Neuron (in vitro differentiated cells): ENCODE data around the gene ABCG1.

Experiments used
- H2AFZ ChIP-seq: one replicate; pipeline ENCODE4 v1.6.1; 2013; ENCODE audit warnings: low read depth, mild to moderate bottlenecking, inconsistent platforms, low read length, moderate library complexity
- H3K27me3 ChIP-seq: one replicate; pipeline ENCODE4 v1.6.1; 2013; ENCODE audit warnings: low read length; ENCODE audit not compliant: insufficient read depth
- H3K36me3 ChIP-seq: one replicate; pipeline ENCODE4 v1.6.1; 2013; ENCODE audit warnings: low read length; ENCODE audit not compliant: insufficient read depth
- H3K4me1 ChIP-seq: one replicate; pipeline ENCODE4 v1.6.1; 2013; ENCODE audit warnings: low read length; ENCODE audit not compliant: insufficient read depth
- H3K4me3 ChIP-seq: 2 replicates; pipeline ENCODE4 v1.5.1; 2013; ENCODE audit warnings: mild to moderate bottlenecking, low read length, moderate library complexity
- H3K9me3 ChIP-seq: one replicate; pipeline ENCODE4 v1.6.1; 2013; ENCODE audit warnings: low read length

Gene ABCG1

DNA sequence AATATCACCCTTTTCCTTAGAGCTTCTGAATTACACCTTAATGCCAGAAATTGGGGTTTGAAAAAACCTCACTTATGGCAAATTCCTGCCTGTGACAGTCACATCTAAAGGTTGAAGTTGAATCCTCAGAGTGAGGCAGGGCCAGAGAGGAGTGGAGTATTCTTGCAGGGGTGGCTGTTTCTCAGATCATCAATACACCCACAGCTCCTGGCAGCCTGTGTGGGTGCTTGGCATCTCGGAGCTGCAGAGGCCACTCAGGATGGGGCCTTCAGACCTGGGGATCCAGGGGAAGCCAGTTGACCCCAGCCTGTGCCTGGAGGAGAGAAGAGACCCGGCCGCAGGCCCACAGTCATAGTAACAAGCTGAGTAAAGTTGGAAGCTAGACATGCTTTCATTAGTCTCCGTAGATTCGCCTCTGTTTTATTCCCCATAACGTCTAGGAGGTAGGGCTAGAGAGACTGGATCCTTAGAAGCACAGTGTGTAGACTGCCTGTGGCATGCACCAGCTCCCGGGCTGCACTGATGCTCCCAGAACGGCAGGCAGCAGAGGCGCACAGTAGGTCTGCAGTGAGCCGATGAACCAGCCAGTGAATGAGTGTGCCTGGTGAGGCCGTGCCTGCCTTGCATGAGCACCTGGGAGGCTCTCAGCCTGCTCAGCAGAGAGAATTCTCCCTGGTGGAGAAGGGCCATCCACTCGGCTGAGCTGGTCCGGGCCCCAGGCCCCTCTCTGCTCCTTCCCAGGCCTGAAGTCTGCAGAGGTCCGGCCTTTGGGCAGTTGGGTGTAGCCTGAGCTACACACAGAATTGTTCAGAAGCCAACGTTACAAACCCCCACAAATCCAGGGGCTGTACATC, 53.4 kb downstream of the ABCG1 start:
- Histone ChIP-seq H3K4me1 (no peaks in the 10 kb centered on the region), H2AFZ (no peak overlapping the region), H3K9me3 (no peaks in the 10 kb centered on the region), H3K27me3 (no peaks in the 10 kb centered on the region), H3K4me3 (no peak overlapping the region), H3K36me3 (no peaks in the 10 kb centered on the region)

DNA sequence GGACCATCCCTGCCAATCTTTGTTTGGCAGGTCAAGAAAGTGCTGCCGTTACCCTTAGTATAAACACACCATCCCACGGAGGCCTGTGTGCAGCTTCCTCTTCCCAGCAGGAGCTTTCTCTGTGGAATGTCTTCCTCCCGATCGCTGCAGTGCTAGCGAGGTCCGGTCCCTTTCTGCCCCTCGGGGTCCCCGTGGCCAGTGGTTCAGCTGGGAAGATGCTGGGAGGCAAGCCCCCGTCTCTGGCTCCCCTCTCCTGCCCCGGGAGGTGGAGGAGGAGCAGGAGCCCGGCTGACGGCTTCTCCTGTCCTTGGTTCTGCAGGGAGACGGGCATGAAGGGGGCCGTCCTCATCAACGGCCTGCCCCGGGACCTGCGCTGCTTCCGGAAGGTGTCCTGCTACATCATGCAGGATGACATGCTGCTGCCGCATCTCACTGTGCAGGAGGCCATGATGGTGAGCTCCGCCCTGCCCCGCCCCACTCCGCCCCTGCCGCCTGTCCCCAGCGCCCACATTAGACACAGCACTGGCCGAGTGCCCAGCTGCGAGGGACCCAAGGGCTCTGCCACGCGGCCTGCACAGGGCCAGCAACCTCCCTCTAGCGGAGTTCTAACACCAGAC, 54.2 kb downstream of the ABCG1 start:
- no peak overlapping the region for H3K4me3 ChIP-seq
- H3K36me3 ChIP-seq = no peaks in the 10 kb centered on the region
- no peaks in the 10 kb centered on the region for H3K9me3 ChIP-seq
- no peak overlapping the region for H2AFZ ChIP-seq
- H3K4me1 ChIP-seq = no peaks in the 10 kb centered on the region
- H3K27me3 ChIP-seq = no peaks in the 10 kb centered on the region

DNA sequence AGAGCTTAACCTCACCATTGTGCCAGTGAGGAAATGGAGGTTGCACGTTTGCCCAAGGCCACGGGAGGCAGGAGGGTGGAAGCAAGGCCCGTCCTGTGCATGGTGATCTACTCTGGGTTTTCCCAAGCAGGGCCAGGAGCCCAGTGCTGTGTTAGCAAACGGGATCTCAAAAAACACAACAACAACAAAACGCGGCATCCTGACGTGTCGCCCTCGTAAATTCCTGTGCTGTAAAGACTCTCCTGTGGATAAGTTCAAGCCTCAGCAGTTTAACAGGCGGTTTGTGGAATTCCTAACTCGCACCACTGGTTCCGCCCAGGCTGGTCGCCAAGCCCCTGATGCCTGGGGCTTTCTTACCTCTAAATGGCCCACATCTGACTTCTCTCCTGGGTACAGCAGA, 57.1 kb downstream of the ABCG1 start:
- Histone ChIP-seq H3K27me3 (no peaks in the 10 kb centered on the region), H3K4me1 (no peaks in the 10 kb centered on the region), H3K4me3 (no peak overlapping the region), H3K36me3 (no peaks in the 10 kb centered on the region), H2AFZ (no peak overlapping the region), H3K9me3 (no peaks in the 10 kb centered on the region)

DNA sequence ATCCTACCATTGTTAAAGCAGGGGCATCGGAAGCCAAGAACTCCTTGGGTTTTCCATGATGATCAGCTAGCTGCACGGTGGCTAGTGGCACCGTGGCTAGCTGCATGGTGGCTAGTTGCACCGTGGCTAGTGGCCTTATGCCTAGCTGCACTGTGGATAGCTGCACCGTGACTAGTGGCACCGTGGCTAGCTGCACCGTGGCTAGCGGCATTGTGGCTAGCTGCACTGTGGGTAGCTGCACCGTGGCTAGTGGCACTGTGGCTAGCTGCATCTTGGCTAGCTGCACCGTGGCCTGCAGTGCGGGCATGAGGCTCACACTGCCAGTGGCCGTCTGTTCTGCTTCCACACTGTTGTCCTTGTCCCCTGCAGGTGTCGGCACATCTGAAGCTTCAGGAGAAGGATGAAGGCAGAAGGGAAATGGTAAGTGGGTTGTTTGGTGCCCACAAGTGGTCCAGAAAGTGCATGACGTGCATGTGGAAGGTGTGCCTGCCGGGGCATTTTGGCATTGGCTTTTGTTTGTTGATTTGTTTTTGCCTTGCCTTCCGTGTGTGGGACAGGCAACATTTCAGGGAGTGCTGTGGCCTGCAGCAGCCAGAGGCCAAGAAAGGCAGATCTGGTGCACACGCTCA, 57.7 kb downstream of the ABCG1 start:
- Histone ChIP-seq H2AFZ (no peak overlapping the region), H3K36me3 (no peaks in the 10 kb centered on the region), H3K9me3 (no peaks in the 10 kb centered on the region), H3K27me3 (no peaks in the 10 kb centered on the region), H3K4me3 (no peak overlapping the region), H3K4me1 (no peaks in the 10 kb centered on the region)

DNA sequence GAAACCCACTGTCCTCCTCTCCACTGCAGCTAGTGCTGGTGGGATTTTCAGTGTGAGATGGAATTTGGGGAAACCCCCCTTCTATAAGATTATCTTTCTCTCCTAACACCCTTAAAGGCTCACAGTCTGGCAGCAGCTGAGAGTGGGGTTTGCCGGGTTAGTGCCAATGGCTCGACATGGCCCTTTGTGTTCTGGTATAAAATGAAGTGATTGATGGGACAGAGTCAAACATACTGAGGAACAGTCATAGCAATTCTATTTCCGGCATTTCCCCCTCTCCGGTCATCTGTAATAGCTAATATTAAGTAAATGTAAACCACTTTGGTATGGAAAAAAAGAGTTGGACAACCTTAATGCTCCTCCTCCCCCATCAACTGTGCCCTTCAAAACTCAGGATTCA, 58.7 kb downstream of the ABCG1 start:
- Histone ChIP-seq H3K9me3 (no peaks in the 10 kb centered on the region), H3K4me3 (no peak overlapping the region), H2AFZ (no peak overlapping the region), H3K36me3 (no peaks in the 10 kb centered on the region), H3K4me1 (no peaks in the 10 kb centered on the region), H3K27me3 (no peaks in the 10 kb centered on the region)

DNA sequence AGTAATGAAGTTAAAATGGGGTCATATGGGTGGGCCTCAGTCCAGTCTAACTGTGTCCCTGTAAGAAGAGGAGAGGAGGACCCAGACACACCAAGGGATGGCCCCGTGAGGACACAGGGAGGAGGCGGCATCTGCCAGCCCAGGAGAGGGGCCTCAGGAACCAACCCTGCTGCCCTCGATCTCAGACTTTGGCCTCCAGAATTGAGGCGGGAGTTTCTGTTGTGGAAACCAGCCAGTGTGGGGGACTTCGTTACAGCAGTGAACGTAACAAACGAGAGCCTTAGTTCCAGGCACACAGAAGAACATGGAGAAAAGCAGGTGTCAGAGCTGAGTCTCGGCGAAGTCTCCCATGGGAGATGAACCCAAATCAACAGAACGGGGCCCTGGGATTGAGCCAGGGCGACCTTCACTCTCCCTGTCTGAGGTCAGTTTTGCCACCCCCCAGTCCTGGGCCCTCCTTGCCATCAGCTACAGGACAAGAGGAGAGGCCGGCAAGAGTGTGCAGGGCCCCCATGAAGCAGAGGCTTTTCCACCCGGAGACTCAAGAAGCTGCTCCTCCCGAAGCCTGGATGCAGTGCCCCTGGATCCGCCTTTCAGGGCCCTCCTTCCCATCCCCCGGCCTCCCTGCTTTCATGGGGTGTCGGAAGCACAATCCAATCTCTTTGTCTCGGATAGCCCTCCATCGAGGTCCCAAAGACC, 59.7 kb downstream of the ABCG1 start:
- Histone ChIP-seq H3K4me3 (no peak overlapping the region), H3K4me1 (no peaks in the 10 kb centered on the region), H3K27me3 (no peaks in the 10 kb centered on the region), H3K36me3 (no peaks in the 10 kb centered on the region), H3K9me3 (no peaks in the 10 kb centered on the region), H2AFZ (no peak overlapping the region)

DNA sequence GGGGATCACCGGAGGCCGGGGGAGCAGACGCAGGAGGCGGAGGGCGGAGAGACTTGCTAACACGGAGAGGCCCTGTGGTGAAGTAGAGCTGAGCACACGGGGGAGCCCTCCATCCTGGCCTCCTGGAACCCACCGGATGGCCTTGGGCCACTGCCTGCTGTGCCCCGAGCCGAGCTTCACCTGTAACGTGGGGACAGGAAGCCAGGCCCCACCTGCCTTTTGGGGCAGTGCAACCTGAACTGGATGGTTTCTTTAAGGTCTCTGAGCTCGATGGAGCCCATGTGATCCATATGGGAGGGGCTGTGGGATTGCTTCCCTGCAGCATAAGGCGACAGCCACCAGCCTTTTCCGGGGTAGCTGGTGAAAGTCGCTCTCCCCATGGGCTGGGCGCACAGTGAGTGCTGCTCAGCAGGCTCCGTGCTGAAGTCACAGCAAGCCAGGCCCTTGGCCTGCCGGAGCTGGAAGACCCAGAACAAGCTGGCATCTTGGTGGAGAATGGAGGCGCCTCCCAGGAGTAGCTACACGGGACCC, 60.5 kb downstream of the ABCG1 start:
- Histone ChIP-seq H3K4me3 (no peak overlapping the region), H3K27me3 (no peaks in the 10 kb centered on the region), H2AFZ (no peak overlapping the region), H3K9me3 (no peaks in the 10 kb centered on the region), H3K4me1 (no peaks in the 10 kb centered on the region), H3K36me3 (no peaks in the 10 kb centered on the region)

DNA sequence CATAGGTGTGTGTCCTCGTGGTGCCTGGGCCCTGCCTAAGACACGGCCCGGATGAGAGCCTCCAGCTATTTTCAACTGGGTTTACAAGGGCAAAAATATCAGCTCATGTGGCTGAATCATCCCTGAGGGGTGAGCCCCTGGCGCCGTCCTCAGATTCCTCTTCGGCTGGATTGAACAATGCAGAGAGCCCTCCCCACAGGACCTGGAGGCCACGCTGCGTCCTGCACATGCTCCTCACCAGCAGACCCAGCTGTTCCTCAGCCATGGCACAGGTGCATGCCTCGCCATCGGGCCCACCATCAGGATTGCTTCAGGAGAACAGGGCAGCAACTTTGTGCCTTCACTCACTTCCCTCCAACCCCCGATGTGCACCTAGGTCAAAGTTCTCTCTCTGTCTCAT, 60.9 kb downstream of the ABCG1 start:
- Histone ChIP-seq H3K9me3 (no peaks in the 10 kb centered on the region), H3K4me1 (no peaks in the 10 kb centered on the region), H3K4me3 (no peak overlapping the region), H3K27me3 (no peaks in the 10 kb centered on the region), H2AFZ (no peak overlapping the region), H3K36me3 (no peaks in the 10 kb centered on the region)

DNA sequence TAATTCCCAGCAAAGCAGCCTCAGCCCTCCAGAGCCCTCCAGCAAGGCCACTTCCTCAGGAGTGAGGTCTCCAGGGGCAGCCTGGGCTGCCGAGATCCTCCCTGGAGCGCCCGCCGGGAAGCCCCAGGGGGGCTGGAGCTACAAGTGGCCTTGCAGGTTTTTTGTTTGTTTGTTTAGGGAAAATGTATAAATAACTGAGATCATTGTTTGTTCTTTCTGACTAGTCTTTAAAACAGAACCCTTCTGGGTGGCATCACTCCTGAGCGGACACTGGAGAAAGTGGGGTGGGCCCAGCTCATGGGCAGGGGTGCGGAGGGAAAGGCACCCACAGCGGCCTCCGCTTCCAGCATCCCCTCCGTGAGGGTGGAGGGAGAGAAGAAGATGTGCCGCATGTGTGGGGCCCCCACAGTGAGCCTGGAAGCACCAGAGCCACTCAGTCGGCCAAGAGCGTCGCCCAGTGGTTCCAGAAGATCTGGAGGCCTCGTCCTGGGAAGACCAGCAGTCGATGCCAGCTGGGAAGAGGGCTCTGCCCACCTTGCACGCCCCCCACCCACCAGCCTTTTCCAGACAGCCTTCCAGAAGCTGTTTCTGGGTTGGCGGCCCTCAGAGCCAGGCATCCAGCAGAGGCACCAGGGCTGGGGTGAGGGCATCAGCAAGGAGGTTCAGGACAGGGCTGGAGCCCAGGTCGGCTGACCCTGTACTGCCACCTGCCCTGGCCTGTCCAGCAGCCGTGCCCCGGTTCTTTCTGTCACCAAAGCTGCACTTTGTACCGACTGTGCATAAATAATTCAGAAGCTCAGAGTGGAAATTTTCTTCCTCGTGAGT, 61.6 kb downstream of the ABCG1 start:
- H3K36me3 ChIP-seq = no peaks in the 10 kb centered on the region
- H2AFZ ChIP-seq = no peak overlapping the region
- H3K27me3 ChIP-seq = no peaks in the 10 kb centered on the region
- no peak overlapping the region for H3K4me3 ChIP-seq
- no peaks in the 10 kb centered on the region for H3K4me1 ChIP-seq
- H3K9me3 ChIP-seq = no peaks in the 10 kb centered on the region

DNA sequence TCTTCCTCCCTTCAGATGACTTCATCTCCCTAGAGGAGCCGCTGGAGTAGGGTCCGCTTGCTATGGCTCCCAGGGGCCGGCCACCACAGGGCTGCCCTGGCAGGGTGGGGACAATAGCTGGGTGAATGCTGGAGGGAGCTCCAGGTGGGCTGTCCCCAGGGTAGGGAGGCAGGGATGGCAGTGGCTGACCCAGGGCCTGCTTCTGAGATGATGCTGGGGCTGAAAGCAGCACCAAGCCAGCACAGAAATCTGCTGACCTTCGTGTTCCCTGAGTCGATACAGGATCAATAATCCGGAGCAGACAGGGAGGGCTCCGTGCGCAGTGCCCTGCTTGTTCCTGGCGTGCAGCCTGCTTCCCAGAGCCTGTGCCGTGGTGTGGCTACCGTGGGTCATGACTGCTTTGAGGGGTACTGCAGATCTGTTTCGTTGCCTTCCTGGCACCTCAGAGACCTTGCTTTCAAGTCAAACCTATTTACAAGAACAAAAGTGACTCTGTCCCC, 62.3 kb downstream of the ABCG1 start:
- H3K4me1 ChIP-seq = no peaks in the 10 kb centered on the region
- H2AFZ ChIP-seq = no peak overlapping the region
- H3K27me3 ChIP-seq = no peaks in the 10 kb centered on the region
- H3K36me3 ChIP-seq = no peaks in the 10 kb centered on the region
- H3K9me3 ChIP-seq = no peaks in the 10 kb centered on the region
- no peak overlapping the region for H3K4me3 ChIP-seq

DNA sequence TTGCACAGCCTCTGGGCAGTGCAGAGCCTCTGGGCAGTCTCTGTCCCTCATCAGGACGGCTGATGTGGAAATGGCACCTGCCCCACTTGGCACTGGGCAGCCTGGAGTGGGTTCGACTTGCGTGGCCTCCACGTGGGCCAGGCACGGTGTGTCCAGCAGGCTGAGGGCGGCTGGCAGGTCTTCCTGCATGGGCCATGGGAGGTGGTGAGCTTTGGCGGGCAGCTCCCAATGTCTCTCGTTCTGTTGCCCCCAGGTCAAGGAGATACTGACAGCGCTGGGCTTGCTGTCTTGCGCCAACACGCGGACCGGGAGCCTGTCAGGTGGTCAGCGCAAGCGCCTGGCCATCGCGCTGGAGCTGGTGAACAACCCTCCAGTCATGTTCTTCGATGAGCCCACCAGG, 63.1 kb downstream of the ABCG1 start:
- no peak overlapping the region for H2AFZ ChIP-seq
- no peaks in the 10 kb centered on the region for H3K9me3 ChIP-seq
- H3K27me3 ChIP-seq = no peaks in the 10 kb centered on the region
- H3K36me3 ChIP-seq = no peaks in the 10 kb centered on the region
- no peaks in the 10 kb centered on the region for H3K4me1 ChIP-seq
- no peak overlapping the region for H3K4me3 ChIP-seq

DNA sequence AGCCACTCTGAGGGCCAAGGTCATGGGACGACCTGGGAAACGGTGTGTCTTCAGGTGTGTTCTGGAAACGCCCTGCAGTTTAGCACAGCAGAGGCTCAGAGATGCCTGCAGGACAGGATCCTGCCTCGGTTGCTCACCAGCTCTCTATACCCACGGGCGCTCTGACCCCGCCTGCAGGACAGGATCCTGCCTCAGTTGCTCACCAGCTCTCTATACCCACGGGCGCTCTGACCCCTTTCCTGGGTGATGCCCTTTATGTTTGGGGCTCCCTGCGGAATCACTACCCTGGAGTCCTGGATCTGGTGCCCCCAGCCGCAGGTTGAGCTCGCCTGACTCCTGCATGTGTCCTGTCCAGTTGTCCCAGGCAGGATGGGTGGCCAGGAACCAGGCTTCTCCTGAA, 63.8 kb downstream of the ABCG1 start:
- H3K9me3 ChIP-seq = no peaks in the 10 kb centered on the region
- H3K4me3 ChIP-seq = no peak overlapping the region
- H3K4me1 ChIP-seq = no peaks in the 10 kb centered on the region
- H3K27me3 ChIP-seq = no peaks in the 10 kb centered on the region
- H3K36me3 ChIP-seq = no peaks in the 10 kb centered on the region
- no peak overlapping the region for H2AFZ ChIP-seq
